ENCODE data around the gene PRLR.

Gene PRLR

DNA sequence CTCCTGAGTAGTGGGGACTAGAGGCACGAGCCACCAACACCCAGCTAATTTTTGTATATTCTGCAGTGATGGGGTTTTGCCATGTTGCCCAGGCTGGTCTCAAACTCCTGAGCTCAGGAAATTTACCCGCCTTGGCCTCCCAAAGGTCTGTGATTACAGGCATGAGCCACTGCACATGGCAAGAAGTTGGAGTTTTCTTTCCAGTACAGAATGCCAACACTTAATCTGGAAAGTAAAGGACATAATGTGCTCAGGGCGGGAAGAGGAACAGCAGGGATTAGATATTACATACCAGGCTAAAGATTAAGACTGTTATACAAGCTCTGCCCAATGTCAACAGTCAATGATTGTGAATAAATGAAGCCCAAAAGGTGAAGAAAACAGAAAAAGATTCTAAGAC, 135.3 kb downstream of the PRLR start:
- no peak overlapping the region for H3K4me3 ChIP-seq (ENCODE audit: low read length)
- H4K20me1 ChIP-seq (ENCODE audit: insufficient read depth, low read length): no peaks in the 10 kb centered on the region
- H3K4me1 ChIP-seq (ENCODE audit: low read length): peaks cover 4% of the 10 kb centered on the region; the same call in 1 of the 2 replicates
- no peak overlapping the region for H3K9ac ChIP-seq (ENCODE audit: low read length)
- no peak for TF ChIP-seq EZH2phosphoT487 (IDR thresholded peaks at IDR 0.05; ENCODE audit: low read depth)
- TF ChIP-seq, protein P1, sequence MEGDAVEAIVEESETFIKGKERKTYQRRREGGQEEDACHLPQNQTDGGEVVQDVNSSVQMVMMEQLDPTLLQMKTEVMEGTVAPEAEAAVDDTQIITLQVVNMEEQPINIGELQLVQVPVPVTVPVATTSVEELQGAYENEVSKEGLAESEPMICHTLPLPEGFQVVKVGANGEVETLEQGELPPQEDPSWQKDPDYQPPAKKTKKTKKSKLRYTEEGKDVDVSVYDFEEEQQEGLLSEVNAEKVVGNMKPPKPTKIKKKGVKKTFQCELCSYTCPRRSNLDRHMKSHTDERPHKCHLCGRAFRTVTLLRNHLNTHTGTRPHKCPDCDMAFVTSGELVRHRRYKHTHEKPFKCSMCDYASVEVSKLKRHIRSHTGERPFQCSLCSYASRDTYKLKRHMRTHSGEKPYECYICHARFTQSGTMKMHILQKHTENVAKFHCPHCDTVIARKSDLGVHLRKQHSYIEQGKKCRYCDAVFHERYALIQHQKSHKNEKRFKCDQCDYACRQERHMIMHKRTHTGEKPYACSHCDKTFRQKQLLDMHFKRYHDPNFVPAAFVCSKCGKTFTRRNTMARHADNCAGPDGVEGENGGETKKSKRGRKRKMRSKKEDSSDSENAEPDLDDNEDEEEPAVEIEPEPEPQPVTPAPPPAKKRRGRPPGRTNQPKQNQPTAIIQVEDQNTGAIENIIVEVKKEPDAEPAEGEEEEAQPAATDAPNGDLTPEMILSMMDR (IDR thresholded peaks at IDR 0.05; ENCODE audit: low read depth, low read length): no peak
- no peak overlapping the region for H3K27ac ChIP-seq (ENCODE audit: low read length)
- H2AFZ ChIP-seq (ENCODE audit: low read depth, low read length): no peak overlapping the region
- no peaks in the 10 kb centered on the region for H3K36me3 ChIP-seq (replicated peaks; ENCODE audit: low read depth, low read length)
- no peak overlapping the region for H3K4me2 ChIP-seq (ENCODE audit: low read length)
- H3K79me2 ChIP-seq (ENCODE audit: low read length): no peaks in the 10 kb centered on the region
- H3K9me3 ChIP-seq (ENCODE audit: insufficient read depth, low read length): no peaks in the 10 kb centered on the region
- H3K27me3 ChIP-seq (ENCODE audit: low read depth, low read length): no peaks in the 10 kb centered on the region

DNA sequence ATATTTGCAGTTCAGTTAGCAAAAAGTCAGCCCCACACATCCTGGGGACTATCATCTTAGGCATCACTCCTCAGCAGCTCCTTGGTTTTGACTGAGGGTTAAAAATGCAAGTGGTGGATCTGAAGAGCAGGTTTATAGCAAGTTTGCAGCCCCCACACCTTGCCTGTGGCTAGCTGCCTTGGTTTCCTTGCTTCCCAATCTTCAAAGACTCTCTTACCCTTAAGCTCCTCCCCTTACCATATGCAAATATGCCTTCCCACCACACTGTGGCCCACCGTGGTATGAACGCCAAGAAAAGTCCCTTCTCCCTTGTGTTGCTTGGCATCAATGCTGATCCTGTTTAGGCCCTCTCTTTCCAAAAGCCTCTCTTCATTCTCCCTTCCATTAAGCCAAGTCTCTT, 137.6 kb downstream of the PRLR start:
- TF ChIP-seq EZH2phosphoT487 (IDR thresholded peaks at IDR 0.05; ENCODE audit: low read depth): no peak
- TF ChIP-seq, protein P1 (IDR thresholded peaks at IDR 0.05; ENCODE audit: low read depth, low read length): no peak
- H3K27me3 ChIP-seq (ENCODE audit: low read depth, low read length): peaks cover 13% of the 10 kb centered on the region
- H3K36me3 ChIP-seq (replicated peaks; ENCODE audit: low read depth, low read length): no peaks in the 10 kb centered on the region
- H3K27ac ChIP-seq (ENCODE audit: low read length): no peak overlapping the region
- H3K4me1 ChIP-seq (ENCODE audit: low read length): peaks cover 4% of the 10 kb centered on the region; the same call in 1 of the 2 replicates
- H3K4me2 ChIP-seq (ENCODE audit: low read length): no peak overlapping the region
- no peaks in the 10 kb centered on the region for H3K9me3 ChIP-seq (ENCODE audit: insufficient read depth, low read length)
- H2AFZ ChIP-seq (ENCODE audit: low read depth, low read length): no peak overlapping the region
- H3K79me2 ChIP-seq (ENCODE audit: low read length): no peaks in the 10 kb centered on the region
- no peaks in the 10 kb centered on the region for H4K20me1 ChIP-seq (ENCODE audit: insufficient read depth, low read length)
- H3K4me3 ChIP-seq (ENCODE audit: low read length): no peak overlapping the region
- no peak overlapping the region for H3K9ac ChIP-seq (ENCODE audit: low read length)

DNA sequence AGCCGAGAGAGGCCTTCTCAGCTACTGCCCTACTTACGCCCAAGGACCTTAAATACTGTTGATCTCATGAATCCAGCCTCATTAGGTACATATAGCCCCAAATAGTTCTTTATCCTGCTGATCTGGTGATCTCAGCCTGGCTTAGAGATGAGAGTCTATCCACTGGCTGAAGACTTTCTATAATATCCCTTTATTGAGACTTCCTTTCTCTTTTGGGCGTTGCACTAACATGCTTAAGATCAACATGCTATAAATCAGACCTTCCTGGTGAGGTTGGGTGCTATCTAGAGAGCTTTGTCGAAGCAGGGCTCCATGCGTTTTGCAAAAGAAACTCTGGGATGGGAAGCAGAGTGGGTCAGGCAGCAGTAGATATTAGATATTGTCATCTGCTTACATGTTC, 138.6 kb downstream of the PRLR start:
- H3K4me2 ChIP-seq (ENCODE audit: low read length): no peak overlapping the region
- H3K9me3 ChIP-seq (ENCODE audit: insufficient read depth, low read length): no peaks in the 10 kb centered on the region
- no peak overlapping the region for H3K4me3 ChIP-seq (ENCODE audit: low read length)
- TF ChIP-seq EZH2phosphoT487 (IDR thresholded peaks at IDR 0.05; ENCODE audit: low read depth): no peak
- TF ChIP-seq, protein P1 (IDR thresholded peaks at IDR 0.05; ENCODE audit: low read depth, low read length): no peak
- H3K27ac ChIP-seq (ENCODE audit: low read length): no peak overlapping the region
- no peaks in the 10 kb centered on the region for H3K36me3 ChIP-seq (replicated peaks; ENCODE audit: low read depth, low read length)
- H3K27me3 ChIP-seq (ENCODE audit: low read depth, low read length): peaks cover 15% of the 10 kb centered on the region
- no peak overlapping the region for H3K9ac ChIP-seq (ENCODE audit: low read length)
- peaks cover 4% of the 10 kb centered on the region; the same call in 1 of the 2 replicates for H3K4me1 ChIP-seq (ENCODE audit: low read length)
- H3K79me2 ChIP-seq (ENCODE audit: low read length): no peaks in the 10 kb centered on the region
- no peak overlapping the region for H2AFZ ChIP-seq (ENCODE audit: low read depth, low read length)
- no peaks in the 10 kb centered on the region for H4K20me1 ChIP-seq (ENCODE audit: insufficient read depth, low read length)

DNA sequence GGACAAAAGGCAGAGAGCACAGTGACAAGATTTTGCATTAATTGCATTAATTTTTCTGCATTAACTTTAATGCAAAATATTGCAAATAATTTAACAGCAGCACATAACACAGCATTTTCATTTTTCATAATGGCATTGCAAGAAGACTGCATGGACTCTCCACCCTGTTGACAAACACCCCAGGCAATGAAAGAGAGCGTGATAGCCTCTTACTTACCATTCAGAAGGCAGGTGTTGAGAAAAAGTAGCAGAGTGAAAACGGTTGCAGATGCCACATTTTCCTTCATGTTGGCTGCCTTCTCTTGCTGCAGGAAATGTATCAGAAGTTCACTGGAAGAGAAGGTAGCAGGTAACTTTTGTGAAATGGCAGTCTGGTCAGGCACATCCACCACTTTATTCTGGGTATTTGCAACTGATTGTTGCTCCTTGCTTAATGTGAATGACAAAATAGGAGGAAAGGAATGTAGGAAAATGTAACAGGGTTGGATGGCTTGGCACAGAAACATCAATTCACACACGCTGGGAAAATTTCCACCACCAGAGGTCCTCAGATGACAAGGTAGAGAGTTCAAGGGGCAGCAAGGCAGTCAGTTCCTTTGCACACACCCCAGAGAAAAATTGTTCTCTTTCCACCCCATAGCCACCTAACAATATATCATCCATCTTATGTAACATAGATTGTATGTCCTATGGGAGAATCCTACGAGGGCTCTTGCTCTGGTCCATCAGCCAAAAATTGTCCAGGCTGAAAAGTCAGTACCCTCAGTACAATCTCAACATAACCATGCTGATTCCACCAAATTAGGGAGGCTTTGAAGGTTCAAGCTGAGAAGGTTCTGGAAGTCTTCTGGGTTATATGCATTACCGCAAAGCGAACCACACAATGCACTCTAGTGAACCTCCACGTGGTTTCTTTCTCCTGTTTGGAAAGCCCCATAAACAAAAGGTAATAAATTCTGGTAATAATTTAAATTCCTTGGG, 140.7 kb downstream of the PRLR start:
- H3K9ac ChIP-seq (ENCODE audit: low read length): no peak overlapping the region
- H3K4me2 ChIP-seq (ENCODE audit: low read length): no peak overlapping the region
- H3K79me2 ChIP-seq (ENCODE audit: low read length): no peaks in the 10 kb centered on the region
- no peak overlapping the region for H3K27ac ChIP-seq (ENCODE audit: low read length)
- no peaks in the 10 kb centered on the region for H3K4me1 ChIP-seq (ENCODE audit: low read length)
- peaks cover 15% of the 10 kb centered on the region for H3K27me3 ChIP-seq (ENCODE audit: low read depth, low read length)
- no peak overlapping the region for H2AFZ ChIP-seq (ENCODE audit: low read depth, low read length)
- no peaks in the 10 kb centered on the region for H3K9me3 ChIP-seq (ENCODE audit: insufficient read depth, low read length)
- TF ChIP-seq EZH2phosphoT487 (IDR thresholded peaks at IDR 0.05; ENCODE audit: low read depth): no peak
- TF ChIP-seq, protein P1 (IDR thresholded peaks at IDR 0.05; ENCODE audit: low read depth, low read length): peak; percentile 81
- no peaks in the 10 kb centered on the region for H4K20me1 ChIP-seq (ENCODE audit: insufficient read depth, low read length)
- no peak overlapping the region for H3K4me3 ChIP-seq (ENCODE audit: low read length)
- H3K36me3 ChIP-seq (replicated peaks; ENCODE audit: low read depth, low read length): no peaks in the 10 kb centered on the region

Data from OCI-LY3 (cell line).